Measurements from ENCODE around the gene ZCCHC3. TPM values are rescaled to one million over a fixed set of nuclear protein-coding genes. Genes with fewer than 3 reads are reported as not detected.

The ZCCHC3 gene
- total RNA-seq, 1 donor from 2014 or later: 11.8 TPM

- intact Hi-C loops (cut with micrococcal nuclease): no loop called here
- Histone ChIP-seq H3K36me3 (peaks cover 12% of the 10 kb centered on the region), H3K27ac (replicated peaks) (peak within 1 kb of the TSS; percentile 98), H3K4me1 (peaks cover 39% of the 10 kb centered on the region), H3K27me3 (ENCODE audit: low read depth) (no peaks in the 10 kb centered on the region), H3K9me3 (replicated peaks) (peaks cover 5% of the 10 kb centered on the region), H3K4me3 (peak within 1 kb of the TSS; percentile 93)
- TF ChIP-seq CTCF (IDR thresholded peaks at IDR 0.05; ENCODE audit: borderline replicate concordance): no peak
- DNase-seq: peak; percentile 70
Observed at GRCh38 chr20:346640-347316, 49.4 kb downstream of the ZCCHC3 start, which contains the start of gene NRSN2. TSS of gene NRSN2 (plus strand) at chr20:347111. CDS start at chr20:349644, 2,533 bp downstream.

- intact Hi-C loops (cut with micrococcal nuclease): no loop called here
- Histone ChIP-seq H3K4me3 (peak overlapping the region; percentile 93), H3K27me3 (ENCODE audit: low read depth) (no peaks in the 10 kb centered on the region), H3K9me3 (replicated peaks) (peaks cover under 1% of the 10 kb centered on the region), H3K4me1 (peaks cover 39% of the 10 kb centered on the region), H3K27ac (replicated peaks) (peak overlapping the region; percentile 98), H3K36me3 (peaks cover 13% of the 10 kb centered on the region)
- no peak for DNase-seq
- no peak for TF ChIP-seq CTCF (IDR thresholded peaks at IDR 0.05; ENCODE audit: borderline replicate concordance)
Observed at GRCh38 chr20:347317-347639, 49.9 kb downstream of the ZCCHC3 start.

GRCh38 chr20:347640-348484, 50.5 kb downstream of the ZCCHC3 start:
- Histone ChIP-seq H3K27me3 (ENCODE audit: low read depth) (no peaks in the 10 kb centered on the region), H3K27ac (replicated peaks) (peak overlapping the region; percentile 98), H3K36me3 (peaks cover 13% of the 10 kb centered on the region), H3K4me3 (peak overlapping the region; percentile 93), H3K9me3 (replicated peaks) (no peaks in the 10 kb centered on the region), H3K4me1 (peaks cover 39% of the 10 kb centered on the region)
- TF ChIP-seq CTCF (IDR thresholded peaks at IDR 0.05; ENCODE audit: borderline replicate concordance): no peak
- intact Hi-C loops (cut with micrococcal nuclease): no loop called here
- DNase-seq: peak; percentile 93

- intact Hi-C loops (cut with micrococcal nuclease): no loop called here
- H3K9me3 ChIP-seq (replicated peaks): no peaks in the 10 kb centered on the region
- H3K27me3 ChIP-seq (ENCODE audit: low read depth): no peaks in the 10 kb centered on the region
- H3K4me1 ChIP-seq: peaks cover 40% of the 10 kb centered on the region
- H3K27ac ChIP-seq (replicated peaks): peak overlapping the region; percentile 98
- no peak for TF ChIP-seq CTCF (IDR thresholded peaks at IDR 0.05; ENCODE audit: borderline replicate concordance)
- no peak for DNase-seq
- H3K4me3 ChIP-seq: peak overlapping the region; percentile 93
- H3K36me3 ChIP-seq: peaks cover 17% of the 10 kb centered on the region
Observed at GRCh38 chr20:348972-349841, 51.8 kb downstream of the ZCCHC3 start.

Other genes starting within 250 kb of the ZCCHC3 start
- not detected for gene DEFB125, start 209.9 kb upstream of the ZCCHC3 start, total RNA-seq
- not detected for gene DEFB126, start 155.0 kb upstream of the ZCCHC3 start, total RNA-seq
- not detected for gene DEFB127, start 140.1 kb upstream of the ZCCHC3 start, total RNA-seq
- gene DEFB128, start 107.9 kb upstream of the ZCCHC3 start, total RNA-seq: not detected
- not detected for gene DEFB129, start 70.3 kb upstream of the ZCCHC3 start, total RNA-seq
- gene DEFB132, start 39.8 kb upstream of the ZCCHC3 start, total RNA-seq: not detected
- gene C20orf96, start 6.8 kb upstream of the ZCCHC3 start, total RNA-seq: 6.6 TPM
- 12.3 TPM for gene SOX12, start 28.0 kb downstream of the ZCCHC3 start, total RNA-seq
- gene NRSN2, start 49.5 kb downstream of the ZCCHC3 start, total RNA-seq: 17.5 TPM
- 0.69 TPM for gene TRIB3, start 83.2 kb downstream of the ZCCHC3 start, total RNA-seq
- 49.7 TPM for gene RBCK1, start 110.7 kb downstream of the ZCCHC3 start, total RNA-seq
- gene TBC1D20, start 165.0 kb downstream of the ZCCHC3 start, total RNA-seq: 23.0 TPM
- gene CSNK2A1, start 246.2 kb downstream of the ZCCHC3 start, total RNA-seq: 122 TPM